ENCODE measurements around the gene BMP5.

DNA sequence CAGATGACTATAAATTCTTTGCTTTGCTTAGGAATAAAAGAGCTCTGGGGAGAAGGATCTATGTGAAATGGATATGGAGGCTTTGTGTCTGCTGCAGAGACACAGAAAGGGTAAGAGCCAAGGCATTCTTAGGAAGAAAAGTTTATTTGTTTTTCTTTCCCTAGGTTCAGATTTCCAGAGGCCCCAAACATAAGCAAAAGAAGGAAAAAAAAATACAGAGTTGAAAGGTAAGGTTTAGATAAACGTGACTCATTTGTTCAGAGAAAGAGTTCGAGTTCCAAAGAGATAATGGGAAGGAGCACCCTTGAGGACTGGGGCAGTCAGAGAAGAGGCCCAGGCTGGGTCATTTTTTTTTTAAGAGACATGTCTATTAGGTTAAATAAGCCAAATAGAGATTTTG lies 27.4 kb upstream of the BMP5 start:
- TF ChIP-seq, protein P1, sequence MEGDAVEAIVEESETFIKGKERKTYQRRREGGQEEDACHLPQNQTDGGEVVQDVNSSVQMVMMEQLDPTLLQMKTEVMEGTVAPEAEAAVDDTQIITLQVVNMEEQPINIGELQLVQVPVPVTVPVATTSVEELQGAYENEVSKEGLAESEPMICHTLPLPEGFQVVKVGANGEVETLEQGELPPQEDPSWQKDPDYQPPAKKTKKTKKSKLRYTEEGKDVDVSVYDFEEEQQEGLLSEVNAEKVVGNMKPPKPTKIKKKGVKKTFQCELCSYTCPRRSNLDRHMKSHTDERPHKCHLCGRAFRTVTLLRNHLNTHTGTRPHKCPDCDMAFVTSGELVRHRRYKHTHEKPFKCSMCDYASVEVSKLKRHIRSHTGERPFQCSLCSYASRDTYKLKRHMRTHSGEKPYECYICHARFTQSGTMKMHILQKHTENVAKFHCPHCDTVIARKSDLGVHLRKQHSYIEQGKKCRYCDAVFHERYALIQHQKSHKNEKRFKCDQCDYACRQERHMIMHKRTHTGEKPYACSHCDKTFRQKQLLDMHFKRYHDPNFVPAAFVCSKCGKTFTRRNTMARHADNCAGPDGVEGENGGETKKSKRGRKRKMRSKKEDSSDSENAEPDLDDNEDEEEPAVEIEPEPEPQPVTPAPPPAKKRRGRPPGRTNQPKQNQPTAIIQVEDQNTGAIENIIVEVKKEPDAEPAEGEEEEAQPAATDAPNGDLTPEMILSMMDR (conservative IDR thresholded peaks at IDR 0.05 in 1 of 2, IDR thresholded peaks at IDR 0.05 in 1 of 2; ENCODE audit: low read depth in 1 of 2, low read length in 2 of 2), result no peak
- no peak for TF ChIP-seq EZH2 (IDR thresholded peaks at IDR 0.05; ENCODE audit: low read length, missing control alignments)
